Naive B cell (primary cell): ENCODE measurements around the gene MAMSTR. TPM values are rescaled to one million over a fixed set of nuclear protein-coding genes. Genes with fewer than 3 reads are reported as not detected.
"Not testable (repeated sequence)": the region's sequence is repeated elsewhere in the genome, so short reads cannot be mapped to it uniquely, and the experiment has no call there.

Experiments used
- ATAC-seq, 2 donors: fragments of 150-1000 bp; cut with Tn5 transposase; 2 replicates each; pipeline ENCODE4 v1.10.0; 2021; ENCODE audit warnings: low read depth in 2 of 2, mild to moderate bottlenecking in 2 of 2, moderate library complexity in 2 of 2
- DNase-seq: peaks from one replicate; pipeline ENCODE4 v3.0.0; 2022
- H3K27ac Mint-ChIP-seq, 6 donors: one replicate each; pipeline ENCODE4 v1.8.0; 2020 to 2022; ENCODE audit warnings: mild to moderate bottlenecking in 6 of 6, mixed read lengths in 6 of 6, moderate library complexity in 5 of 6, inconsistent platforms in 2 of 6
- H3K27me3 Mint-ChIP-seq, 3 donors: one replicate each; pipeline ENCODE4 v1.8.0; 2021 to 2022; ENCODE audit warnings: mixed read lengths in 3 of 3, mild to moderate bottlenecking in 1 of 3
- H3K36me3 Mint-ChIP-seq, 2 donors: one replicate each; pipeline ENCODE4 v1.8.0; 2020 to 2022; ENCODE audit warnings: mixed read lengths in 2 of 2, inconsistent platforms in 1 of 2, mild to moderate bottlenecking in 1 of 2
- H3K4me1 Mint-ChIP-seq, 3 donors: one replicate each; pipeline ENCODE4 v1.8.0; 2020 to 2022; ENCODE audit warnings: mixed read lengths in 3 of 3, inconsistent platforms in 1 of 3, mild to moderate bottlenecking in 1 of 3, moderate library complexity in 1 of 3
- H3K4me3 Mint-ChIP-seq, 8 donors: one replicate each; pipeline ENCODE4 v1.8.0; 2020 to 2022; ENCODE audit warnings: mild to moderate bottlenecking in 8 of 8, mixed read lengths in 8 of 8, moderate library complexity in 8 of 8, inconsistent platforms in 2 of 8
- H3K9me3 Mint-ChIP-seq, 7 donors: one replicate each; pipeline ENCODE4 v1.8.0; 2020 to 2022; ENCODE audit warnings: mixed read lengths in 7 of 7, mild to moderate bottlenecking in 5 of 7, inconsistent platforms in 2 of 7, moderate library complexity in 1 of 7
- polyA plus RNA-seq, 6 donors: library from polyadenylated mRNA; unstranded; fragments of 300-500 nt; fragmentation: Illumina TruSeq; gene quantifications; one replicate each; pipeline ENCODE4 v1.2.3, GENCODE V29; 2021; ENCODE audit warnings: low read depth in 6 of 6

The MAMSTR gene
- polyA plus RNA-seq: under 1 TPM in 5 of 6 donors, not detected in 1; 0.21 to 0.70 (median 0.31) TPM

- Mint-ChIP-seq H3K27me3 (no peaks in the 10 kb centered on the region), H3K9me3 (no peaks in the 10 kb centered on the region), H3K36me3 (peaks cover 0 to under 1% of the 10 kb centered on the region in 2 donors), H3K4me3 (peak within 1 kb of the TSS; percentile 85 to 99 (median 96)), H3K27ac (peak within 1 kb of the TSS; percentile 86 to 99 (median 96)), H3K4me1 (peaks cover 17 to 29% (median 25%) of the 10 kb centered on the region in 3 donors)
- ATAC-seq: no peak
- DNase-seq: no peak
Measured at GRCh38 chr19:48719263-48720171, at the start of gene MAMSTR. MAMSTR (minus strand) TSS chr19:48719725; CDS start chr19:48719031, 694 bp downstream.

- ATAC-seq: no peak
Measured at GRCh38 chr19:48768994-48769713, 49.6 kb upstream of the MAMSTR start.

GRCh38 chr19:48768171-48768753 lies 48.7 kb upstream of the MAMSTR start:
- Mint-ChIP-seq H3K27ac (peak overlapping the region in 1 of 6 donors; percentile 32), H3K27me3 (peaks cover 14 to 47% (median 24%) of the 10 kb centered on the region in 3 donors)
- H3K36me3 Mint-ChIP-seq, DNase-seq, H3K4me1 Mint-ChIP-seq, H3K4me3 Mint-ChIP-seq, H3K9me3 Mint-ChIP-seq, ATAC-seq: not testable (repeated sequence)

More at GRCh38 chr19:48768994-48769713, 49.6 kb upstream of the MAMSTR start:
- peaks cover 13 to 46% (median 23%) of the 10 kb centered on the region in 3 donors for H3K27me3 Mint-ChIP-seq
- no peaks in the 10 kb centered on the region for H3K36me3 Mint-ChIP-seq
- no peak overlapping the region for H3K4me3 Mint-ChIP-seq
- no peaks in the 10 kb centered on the region for H3K9me3 Mint-ChIP-seq
- H3K27ac Mint-ChIP-seq: peak overlapping the region in 1 of 6 donors; percentile 44
- no peak for DNase-seq
- H3K4me1 Mint-ChIP-seq: no peaks in the 10 kb centered on the region

GRCh38 chr19:48765816-48766215 lies 46.3 kb upstream of the MAMSTR start:
- ATAC-seq, H3K9me3 Mint-ChIP-seq, H3K4me1 Mint-ChIP-seq, H3K36me3 Mint-ChIP-seq, H3K4me3 Mint-ChIP-seq, DNase-seq, H3K27ac Mint-ChIP-seq: not testable (repeated sequence)
- H3K27me3 Mint-ChIP-seq: peaks cover 10 to 67% (median 48%) of the 10 kb centered on the region in 3 donors

DNA sequence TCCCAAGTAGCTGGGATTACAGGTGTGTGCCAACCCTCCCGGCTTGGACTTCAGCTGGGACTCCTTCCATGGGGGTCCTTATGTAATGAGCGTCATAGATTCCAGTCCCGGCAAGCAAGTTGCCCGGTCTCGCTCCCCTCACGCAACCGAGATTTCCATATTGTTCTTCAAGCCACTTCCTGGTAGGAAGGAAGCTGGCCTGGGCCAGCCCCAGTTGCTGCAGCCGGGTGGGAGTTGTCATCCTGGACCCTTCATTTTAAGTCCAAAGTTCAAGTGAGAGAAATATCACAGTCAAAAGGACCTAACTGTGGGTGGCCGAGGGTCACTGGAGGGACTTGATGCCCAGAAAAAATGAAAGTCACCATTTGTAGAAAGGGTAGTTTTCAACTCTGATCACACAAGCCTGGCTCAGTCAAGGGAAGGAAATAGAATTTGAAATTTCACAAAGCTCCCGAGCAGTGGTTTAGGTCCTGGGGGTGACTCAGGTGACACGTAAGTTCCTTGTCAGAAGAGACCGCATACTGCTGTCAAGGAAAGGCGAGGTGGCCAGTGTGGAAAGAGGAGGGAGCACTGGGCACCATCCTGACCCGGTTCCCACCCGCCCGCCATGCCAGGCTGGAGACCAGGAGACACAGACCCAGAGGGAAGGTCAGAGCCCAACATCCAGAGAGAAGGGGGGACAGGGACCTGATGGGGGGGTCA lies 41.1 kb upstream of the MAMSTR start:
- H3K4me1 Mint-ChIP-seq: no peaks in the 10 kb centered on the region
- no peaks in the 10 kb centered on the region for H3K36me3 Mint-ChIP-seq
- peaks cover 12 to 54% (median 37%) of the 10 kb centered on the region in 3 donors for H3K27me3 Mint-ChIP-seq
- H3K27ac Mint-ChIP-seq: peak overlapping the region in 1 of 6 donors; percentile 72
- no peak for ATAC-seq
- DNase-seq: no peak
- no peaks in the 10 kb centered on the region for H3K9me3 Mint-ChIP-seq
- H3K4me3 Mint-ChIP-seq: no peak overlapping the region

DNA sequence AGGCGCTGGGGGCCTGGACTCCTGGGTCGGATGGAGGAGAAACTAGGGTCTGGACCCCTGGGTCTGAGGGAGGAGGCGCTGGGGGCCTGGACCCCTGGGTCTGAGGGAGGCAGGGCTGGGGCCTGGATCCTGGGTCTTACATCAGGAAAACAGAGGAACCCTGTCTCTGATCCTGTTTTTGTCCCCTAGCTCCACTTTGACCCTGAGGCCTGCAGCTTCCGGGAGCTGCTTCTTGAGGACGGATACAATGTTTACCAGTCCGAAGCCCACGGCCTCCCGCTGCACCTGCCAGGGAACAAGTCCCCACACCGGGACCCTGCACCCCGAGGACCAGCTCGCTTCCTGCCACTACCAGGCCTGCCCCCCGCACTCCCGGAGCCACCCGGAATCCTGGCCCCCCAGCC lies 38.2 kb upstream of the MAMSTR start:
- Mint-ChIP-seq H3K4me1 (peaks cover 7 to 13% (median 9%) of the 10 kb centered on the region in 3 donors), H3K4me3 (no peak overlapping the region), H3K27me3 (peaks cover 22 to 70% (median 50%) of the 10 kb centered on the region in 3 donors), H3K27ac (no peak overlapping the region), H3K36me3 (no peaks in the 10 kb centered on the region), H3K9me3 (no peaks in the 10 kb centered on the region)
- ATAC-seq (no peak), DNase-seq (no peak)

- Mint-ChIP-seq H3K4me1 (peaks cover 8 to 15% (median 10%) of the 10 kb centered on the region in 3 donors), H3K4me3 (no peak overlapping the region), H3K27ac (no peak overlapping the region), H3K9me3 (no peaks in the 10 kb centered on the region), H3K27me3 (peaks cover 22 to 67% (median 48%) of the 10 kb centered on the region in 3 donors), H3K36me3 (no peaks in the 10 kb centered on the region)
- ATAC-seq: no peak
- DNase-seq: no peak
Measured at GRCh38 chr19:48757089-48757675, 37.7 kb upstream of the MAMSTR start.

DNA sequence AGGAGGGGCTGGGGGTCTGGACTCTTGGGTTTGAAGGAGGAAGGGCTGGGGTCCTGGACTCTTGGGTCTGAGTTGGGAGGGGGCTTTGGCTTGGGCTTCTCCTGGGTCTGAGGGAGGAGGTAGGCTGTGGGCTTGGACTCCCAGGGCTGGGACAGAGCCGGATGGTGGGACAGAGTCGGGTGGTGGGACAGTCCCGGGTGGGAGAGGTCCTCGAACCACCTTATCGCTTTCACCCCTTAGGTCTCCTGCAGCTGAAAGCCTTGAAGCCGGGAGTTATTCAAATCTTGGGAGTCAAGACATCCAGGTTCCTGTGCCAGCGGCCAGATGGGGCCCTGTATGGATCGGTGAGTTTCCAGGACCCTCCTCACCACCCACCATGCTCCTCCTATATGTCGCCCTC lies 37.2 kb upstream of the MAMSTR start:
- H3K4me1 Mint-ChIP-seq: peaks cover 11 to 19% (median 14%) of the 10 kb centered on the region in 3 donors
- no peak for ATAC-seq
- no peaks in the 10 kb centered on the region for H3K9me3 Mint-ChIP-seq
- no peaks in the 10 kb centered on the region for H3K36me3 Mint-ChIP-seq
- H3K27ac Mint-ChIP-seq: no peak overlapping the region
- DNase-seq: no peak
- peaks cover 22 to 66% (median 48%) of the 10 kb centered on the region in 3 donors for H3K27me3 Mint-ChIP-seq
- H3K4me3 Mint-ChIP-seq: no peak overlapping the region

GRCh38 chr19:48756212-48756611 lies 36.7 kb upstream of the MAMSTR start:
- Mint-ChIP-seq H3K4me1 (peaks cover 13 to 21% (median 14%) of the 10 kb centered on the region in 3 donors), H3K27me3 (peaks cover 24 to 66% (median 46%) of the 10 kb centered on the region in 3 donors), H3K27ac (no peak overlapping the region), H3K4me3 (no peak overlapping the region), H3K9me3 (no peaks in the 10 kb centered on the region), H3K36me3 (no peaks in the 10 kb centered on the region)
- no peak for DNase-seq
- no peak for ATAC-seq

DNA sequence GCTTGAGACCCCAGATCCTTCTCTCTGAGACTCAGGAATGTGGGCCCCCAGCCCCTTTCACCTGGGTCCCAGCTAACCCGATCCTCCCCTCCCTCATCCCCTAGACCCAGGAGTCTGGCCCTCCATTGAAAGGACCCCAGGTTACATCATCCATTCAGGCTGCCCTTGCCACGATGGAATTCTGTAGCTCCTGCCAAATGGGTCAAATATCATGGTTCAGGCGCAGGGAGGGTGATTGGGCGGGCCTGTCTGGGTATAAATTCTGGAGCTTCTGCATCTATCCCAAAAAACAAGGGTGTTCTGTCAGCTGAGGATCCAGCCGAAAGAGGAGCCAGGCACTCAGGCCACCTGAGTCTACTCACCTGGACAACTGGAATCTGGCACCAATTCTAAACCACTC lies 36.3 kb upstream of the MAMSTR start:
- DNase-seq (no peak), ATAC-seq (no peak)
- Mint-ChIP-seq H3K9me3 (no peaks in the 10 kb centered on the region), H3K4me3 (no peak overlapping the region), H3K36me3 (no peaks in the 10 kb centered on the region), H3K27me3 (peaks cover 29 to 66% (median 46%) of the 10 kb centered on the region in 3 donors), H3K4me1 (peaks cover 17 to 25% (median 17%) of the 10 kb centered on the region in 3 donors), H3K27ac (no peak overlapping the region)

DNA sequence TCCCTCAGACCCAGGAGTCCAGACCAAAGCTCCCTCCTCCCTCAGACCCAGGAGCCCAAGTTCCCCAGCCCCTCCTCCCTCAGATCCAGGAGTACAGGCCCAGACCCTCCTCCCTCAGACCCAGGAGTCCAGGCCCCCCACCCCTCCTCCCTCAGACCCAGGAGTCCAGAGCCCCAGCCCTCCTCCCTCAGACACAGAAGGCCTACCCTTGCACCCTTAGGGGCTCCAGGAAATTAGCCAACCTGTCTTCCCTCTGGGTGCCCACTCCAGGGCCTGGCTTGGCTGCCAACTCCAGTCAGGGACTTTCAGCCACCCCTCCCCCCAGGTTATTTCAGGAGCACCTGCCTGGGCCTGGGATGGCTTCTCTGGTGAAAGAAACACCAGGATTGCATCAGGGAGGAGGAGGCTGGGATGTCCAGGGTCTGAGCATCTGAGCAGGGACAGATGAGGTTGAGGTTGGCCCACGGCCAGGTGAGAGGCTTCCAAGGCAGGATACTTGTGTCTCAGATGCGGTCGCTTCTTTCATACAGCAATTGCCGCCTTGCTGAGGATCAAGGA lies 35.6 kb upstream of the MAMSTR start, which contains the start of gene FGF21:
TSS of gene FGF21 (plus strand) at position 441 of the 558 bp plus-strand sequence. CDS start 713 bp downstream, outside the sequence.
- H3K27me3 Mint-ChIP-seq: peaks cover 23 to 66% (median 44%) of the 10 kb centered on the region in 3 donors
- peaks cover 17 to 25% (median 17%) of the 10 kb centered on the region in 3 donors for H3K4me1 Mint-ChIP-seq
- H3K4me3 Mint-ChIP-seq: no peak within 1 kb of the TSS
- H3K36me3 Mint-ChIP-seq: no peaks in the 10 kb centered on the region
- DNase-seq: no peak
- no peak within 1 kb of the TSS for H3K27ac Mint-ChIP-seq
- no peak for ATAC-seq
- H3K9me3 Mint-ChIP-seq: no peaks in the 10 kb centered on the region
